HG03342 (cell line): ENCODE data around the gene MRPL40.
"Not testable (repeated sequence)": the region's sequence is repeated elsewhere in the genome, so short reads cannot be mapped to it uniquely, and the experiment has no call there.

Experiments
- ATAC-seq: cut with Tn5 transposase; IDR thresholded peaks from one replicate; pipeline ENCODE4 v1.9.1; 2021; ENCODE audit warnings: mild to moderate bottlenecking, moderate library complexity; ENCODE audit not compliant: unreplicated experiment

MRPL40 gene

DNA sequence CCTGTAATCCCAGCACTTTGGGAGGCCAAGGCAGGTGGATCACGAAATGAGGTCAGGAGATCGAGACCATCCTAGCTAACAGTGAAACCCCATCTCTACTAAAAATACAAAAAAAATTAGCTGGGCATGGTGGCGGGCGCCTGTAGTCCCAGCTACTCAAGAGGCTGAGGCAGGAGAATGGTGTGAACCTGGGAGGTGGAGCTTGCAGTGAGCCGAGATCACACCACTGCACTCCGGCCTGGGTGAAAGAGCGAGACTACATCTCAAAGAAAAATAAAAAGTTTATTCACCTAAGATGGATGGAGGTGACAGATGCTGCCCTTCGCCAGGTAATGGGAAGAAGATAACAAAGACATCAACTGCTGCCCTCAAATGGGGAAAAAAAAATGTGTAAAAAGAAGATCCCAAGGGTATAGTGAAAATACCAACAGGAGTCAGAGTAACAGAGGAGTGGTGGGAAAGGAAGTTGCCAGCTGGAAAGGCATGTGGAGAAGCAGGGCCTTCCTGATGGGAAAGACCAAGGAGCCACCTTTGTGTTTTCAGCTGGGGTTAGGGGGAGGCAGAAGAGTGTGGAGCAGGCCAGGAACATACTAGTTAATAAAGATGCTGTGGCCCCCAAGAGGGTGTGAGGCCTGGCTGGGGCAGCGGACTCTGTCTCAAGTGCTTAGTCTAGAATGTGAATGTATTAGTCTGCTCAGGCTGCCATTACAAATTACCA, 4.3 kb downstream of the MRPL40 start:
- ATAC-seq = not testable (repeated sequence)

DNA sequence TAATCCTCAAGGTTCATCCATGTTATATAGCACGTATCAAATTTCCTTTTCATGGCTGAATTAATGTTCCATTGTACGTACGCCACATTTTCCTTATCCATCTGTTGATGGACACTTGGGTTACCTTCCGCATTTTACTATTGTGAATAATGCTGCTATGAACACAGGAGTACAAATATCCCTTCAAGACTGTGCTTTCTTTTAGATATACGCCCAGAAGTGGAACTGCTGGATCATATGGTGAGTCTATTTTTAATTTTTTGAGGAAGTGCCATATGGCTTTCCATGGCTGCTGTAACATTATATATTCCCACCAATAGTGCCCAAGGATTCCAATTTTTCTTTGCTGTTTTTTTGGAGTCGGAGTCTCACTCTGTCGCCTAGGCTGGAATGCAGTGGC, 6.0 kb downstream of the MRPL40 start:
- ATAC-seq = no peak

DNA sequence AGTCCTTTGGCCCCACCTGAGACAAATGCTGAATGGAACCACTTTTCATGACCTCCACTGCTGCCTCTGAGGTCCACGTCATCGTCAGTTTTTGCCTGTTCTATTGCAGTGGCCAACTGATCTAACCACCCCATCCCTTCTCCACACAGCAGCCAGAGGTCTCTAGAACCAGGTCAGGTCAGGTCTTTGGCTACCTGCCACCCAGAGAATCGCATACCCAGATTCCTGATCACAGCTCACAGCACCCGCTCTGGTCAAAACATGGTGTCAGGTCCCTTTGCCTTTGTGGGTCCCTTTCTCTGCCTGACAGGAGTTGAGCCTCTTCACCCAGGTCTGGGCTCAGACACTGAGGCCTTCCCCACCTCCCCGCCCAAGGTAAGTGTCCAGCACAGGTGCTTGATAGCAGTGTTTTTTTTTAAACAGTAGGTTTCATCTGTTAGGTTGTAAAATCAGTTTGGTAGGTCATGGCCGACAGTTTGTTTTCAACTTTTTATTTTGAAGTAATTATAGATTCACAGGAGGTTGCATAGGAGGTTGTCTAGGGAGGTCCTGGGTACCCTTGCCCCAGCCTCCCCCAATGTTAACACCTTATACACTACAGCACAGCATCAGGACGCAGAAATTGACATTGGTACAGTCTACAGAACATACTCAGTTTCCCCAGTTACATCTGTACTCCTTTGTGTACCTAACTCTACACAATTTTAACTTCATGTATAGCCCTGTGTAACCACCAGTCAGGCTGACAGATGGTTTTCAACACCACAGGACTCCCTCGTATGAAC, 8.3 kb downstream of the MRPL40 start:
- no peak for ATAC-seq

DNA sequence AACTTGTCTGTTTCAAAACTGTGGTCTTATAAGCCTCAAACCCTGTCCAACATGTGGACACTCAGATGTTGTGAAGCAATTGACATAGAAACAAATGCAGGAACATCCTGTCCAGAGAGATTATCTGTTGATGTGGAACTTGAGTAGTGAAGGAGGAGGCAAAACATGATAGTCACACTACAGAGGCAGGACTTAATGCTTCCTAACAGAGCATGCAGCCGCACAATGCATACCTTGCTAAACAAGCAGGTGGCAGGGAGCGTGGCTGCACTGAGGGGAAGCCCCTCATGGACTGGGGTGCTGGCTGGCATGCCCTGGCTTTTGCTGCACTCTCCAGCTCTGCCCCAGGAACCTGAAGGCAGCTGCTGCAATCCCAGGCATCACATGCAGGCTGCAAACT, 9.8 kb downstream of the MRPL40 start:
- ATAC-seq = no peak

DNA sequence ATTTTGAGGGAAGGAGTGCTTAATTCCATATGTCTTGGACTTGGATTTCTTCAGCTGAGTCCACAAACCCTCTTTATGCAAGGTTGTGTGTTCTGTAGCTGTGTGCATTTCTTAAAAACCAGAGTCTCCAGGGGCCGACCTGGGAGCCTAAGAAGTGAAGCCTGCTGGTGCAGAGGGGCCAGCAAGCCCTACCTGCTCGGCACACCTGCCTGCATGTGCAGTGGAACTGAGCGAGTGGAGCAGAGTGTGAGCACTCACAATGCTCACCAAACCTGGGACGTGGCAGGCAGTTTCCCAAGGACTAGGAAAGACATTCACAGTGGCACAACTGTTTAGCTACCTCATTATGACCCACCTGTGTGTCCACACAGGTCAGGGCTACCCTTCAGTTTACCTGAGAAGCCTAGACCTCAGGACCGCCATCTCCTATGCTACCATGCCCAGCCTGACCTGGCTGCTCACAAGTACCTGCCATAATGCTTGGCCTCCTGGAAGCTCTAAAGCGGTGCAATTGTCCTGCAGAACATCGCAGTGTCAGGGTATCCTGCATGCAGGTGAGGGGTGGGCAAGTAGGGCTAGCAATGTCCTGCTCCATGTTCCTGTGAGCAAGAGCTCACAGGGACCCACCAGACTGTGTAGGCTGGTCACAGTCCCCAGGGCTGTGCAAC, 11.3 kb downstream of the MRPL40 start:
- no peak for ATAC-seq

DNA sequence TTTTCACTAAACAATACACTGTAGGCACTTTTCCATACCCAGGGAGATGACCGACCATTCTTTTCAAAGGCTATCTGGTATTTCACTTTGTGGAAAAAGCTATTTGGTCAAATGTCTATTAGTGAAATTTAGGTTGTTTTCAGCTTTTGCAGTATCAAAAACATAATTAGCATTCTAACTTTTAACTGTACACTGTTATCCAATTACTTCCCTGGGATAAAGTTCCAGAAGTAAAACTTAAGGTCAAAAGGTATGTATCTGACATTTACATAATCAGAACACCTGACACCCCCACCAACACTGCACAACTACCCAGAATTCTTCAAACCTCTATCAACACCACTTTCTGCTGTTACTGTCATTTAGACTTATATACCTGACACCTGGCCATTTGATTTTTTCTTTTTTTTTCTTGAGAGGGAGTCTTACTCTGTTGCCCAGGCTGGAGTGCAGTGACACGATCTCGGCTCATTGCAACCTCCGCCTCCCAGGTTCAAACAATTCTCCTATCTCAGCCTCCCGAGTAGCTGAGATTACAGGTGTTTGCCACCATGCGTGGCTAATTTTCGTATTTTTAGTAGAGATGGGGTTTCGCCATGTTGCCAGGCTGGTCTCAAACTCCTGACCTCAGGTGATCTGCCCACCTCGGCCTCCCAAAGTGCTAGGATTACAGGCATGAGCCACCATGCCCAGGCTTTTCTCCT, 13.1 kb downstream of the MRPL40 start:
- not testable (repeated sequence) for ATAC-seq

DNA sequence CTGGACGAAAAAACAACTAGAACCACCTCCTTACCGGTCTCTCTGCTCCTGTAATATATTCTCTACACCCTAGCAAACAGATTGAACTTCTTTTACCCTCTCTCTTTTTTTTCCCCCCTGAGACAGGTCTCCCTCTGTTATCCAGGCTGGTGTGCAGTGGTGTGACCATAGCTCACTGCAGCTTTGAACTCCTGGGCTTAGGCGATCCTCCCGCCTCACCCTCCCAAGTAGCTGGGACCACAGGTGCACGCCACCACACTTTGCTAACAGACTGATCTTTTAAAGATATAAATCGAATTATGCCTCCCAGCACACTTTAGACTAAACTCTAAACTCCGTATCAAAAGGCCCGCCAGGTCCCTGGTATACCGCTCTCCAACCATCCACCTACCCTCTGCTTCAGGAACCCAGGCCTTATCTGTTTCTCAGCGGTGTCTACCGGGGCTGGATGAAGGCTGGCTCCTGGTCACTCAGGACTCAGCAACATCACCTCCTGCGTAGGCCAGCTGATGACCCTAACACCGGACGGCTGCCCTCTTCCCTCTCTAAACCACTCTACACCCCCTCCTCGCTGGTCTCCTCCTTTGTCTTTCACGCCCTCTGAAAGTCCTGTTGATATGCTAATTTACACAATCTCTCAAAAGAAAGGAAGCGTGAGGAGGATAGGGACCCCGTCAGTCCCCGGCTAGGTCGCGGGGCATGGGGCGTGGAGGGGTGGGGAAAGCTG, 14.4 kb downstream of the MRPL40 start:
- ATAC-seq = no peak

DNA sequence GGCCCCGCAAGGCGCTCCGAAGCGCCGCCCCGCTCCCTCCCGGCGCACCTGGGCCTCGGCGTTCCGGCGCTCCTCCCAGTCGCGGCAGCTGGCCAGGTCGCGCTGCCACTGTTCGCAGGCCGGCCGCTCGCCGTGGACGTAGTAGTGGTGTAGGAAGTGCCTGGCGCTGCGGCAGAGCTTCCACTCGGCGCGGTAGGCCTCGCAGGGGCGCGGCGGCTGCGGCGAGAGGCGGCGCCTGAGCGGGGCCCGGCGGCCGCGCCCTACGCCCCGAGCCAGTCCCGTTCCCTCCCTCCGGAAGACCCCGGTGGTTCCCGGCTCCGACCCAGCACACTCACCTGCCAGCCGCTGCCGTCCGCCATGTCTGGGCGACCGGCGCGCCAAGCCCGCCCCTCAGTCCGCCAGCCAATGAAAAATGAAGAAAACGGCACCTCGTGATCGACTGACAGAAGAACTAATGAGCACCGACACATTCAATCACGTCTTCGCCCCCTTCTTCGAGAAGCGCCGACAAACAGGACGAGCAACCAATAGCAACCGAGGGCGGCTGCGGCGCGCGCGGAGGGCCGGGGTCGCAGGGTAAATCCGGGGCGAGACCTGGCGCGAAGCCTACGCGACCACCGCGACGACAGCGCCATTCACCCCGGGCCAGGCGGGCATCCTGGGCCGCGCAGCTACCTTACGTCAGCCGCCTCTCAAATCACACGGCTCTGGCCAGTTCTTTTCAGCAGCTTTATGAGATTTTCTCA, 15.2 kb downstream of the MRPL40 start, which contains the start of gene C22orf39:
TSS of gene C22orf39 (minus strand) at position 382 of the 746 bp plus-strand sequence. CDS start at position 359, 23 bp downstream.
- ATAC-seq = peak; percentile 74

DNA sequence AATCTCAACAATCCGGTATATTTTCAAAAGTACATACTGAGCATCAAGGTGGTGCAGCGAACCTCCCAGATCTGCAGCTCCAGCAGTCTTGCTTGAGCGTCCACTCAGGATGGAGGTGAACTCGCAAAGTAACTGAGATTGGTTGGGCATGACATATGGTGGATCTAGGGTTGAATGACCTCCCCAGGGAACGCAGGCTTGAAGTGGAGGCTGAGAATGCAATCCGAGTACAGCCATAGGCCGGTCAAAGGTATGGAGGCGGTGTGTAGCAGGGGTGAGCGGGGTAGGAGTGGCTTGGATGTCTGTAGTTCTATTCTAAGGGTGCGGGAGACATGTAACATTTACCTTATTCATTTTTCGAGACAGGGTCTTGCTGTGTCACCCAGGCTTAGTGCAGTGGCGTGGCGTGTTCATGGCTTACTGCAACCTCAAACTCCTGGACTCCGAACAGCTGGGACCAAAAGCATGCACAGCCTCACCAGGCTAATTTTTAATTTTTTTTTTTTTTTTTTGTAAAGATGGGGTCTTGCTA, 15.8 kb downstream of the MRPL40 start:
- ATAC-seq = peak; percentile 39

DNA sequence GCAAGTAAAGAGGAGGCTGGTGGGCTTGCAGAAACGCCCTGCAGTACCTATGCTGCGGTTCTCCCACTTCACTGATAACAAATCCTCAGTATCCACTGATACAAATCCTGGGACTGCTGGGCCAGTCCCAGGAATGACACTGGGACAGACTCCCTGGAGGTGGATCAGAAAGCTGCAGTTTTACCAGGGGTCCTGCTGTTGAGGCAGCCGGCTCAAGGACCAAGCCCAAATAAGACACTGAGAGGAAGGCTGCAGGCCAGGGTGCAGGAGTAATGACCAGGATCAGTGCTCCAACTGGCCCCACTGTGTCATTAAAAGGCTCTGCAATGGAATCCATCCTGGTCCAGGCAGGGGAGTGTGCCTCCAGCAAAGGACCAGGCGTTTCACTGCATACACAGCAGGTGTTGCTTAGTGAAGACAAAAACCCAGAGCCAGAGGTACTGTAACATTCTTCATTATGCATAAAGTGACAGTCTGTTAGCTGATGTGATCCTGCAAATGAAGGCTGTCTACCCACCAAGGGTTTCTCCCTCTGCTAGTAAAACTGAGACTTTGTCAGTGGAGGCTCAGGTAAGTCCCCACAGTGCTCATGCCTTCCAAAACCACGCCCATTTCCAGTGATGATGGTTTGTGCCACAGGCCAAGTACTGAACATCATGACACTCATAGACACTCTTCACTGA, 16.5 kb downstream of the MRPL40 start:
- no peak for ATAC-seq

DNA sequence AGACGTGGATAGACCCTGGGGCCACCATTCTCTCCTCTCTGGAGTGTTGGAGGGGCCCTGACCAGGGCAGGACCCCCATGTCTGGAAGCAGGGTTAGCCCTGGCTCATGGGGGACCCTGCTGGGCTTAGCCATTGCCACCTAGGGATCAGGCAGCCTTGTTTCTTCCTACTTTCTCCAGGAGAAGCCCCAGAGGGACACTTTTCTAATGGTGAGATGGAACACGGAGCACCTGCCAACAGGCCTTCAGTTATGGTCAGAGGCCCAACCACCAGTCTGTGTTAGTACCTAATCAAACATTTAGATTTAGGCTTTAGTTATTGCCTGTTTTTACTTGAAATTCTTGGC, 17.1 kb downstream of the MRPL40 start:
- no peak for ATAC-seq

DNA sequence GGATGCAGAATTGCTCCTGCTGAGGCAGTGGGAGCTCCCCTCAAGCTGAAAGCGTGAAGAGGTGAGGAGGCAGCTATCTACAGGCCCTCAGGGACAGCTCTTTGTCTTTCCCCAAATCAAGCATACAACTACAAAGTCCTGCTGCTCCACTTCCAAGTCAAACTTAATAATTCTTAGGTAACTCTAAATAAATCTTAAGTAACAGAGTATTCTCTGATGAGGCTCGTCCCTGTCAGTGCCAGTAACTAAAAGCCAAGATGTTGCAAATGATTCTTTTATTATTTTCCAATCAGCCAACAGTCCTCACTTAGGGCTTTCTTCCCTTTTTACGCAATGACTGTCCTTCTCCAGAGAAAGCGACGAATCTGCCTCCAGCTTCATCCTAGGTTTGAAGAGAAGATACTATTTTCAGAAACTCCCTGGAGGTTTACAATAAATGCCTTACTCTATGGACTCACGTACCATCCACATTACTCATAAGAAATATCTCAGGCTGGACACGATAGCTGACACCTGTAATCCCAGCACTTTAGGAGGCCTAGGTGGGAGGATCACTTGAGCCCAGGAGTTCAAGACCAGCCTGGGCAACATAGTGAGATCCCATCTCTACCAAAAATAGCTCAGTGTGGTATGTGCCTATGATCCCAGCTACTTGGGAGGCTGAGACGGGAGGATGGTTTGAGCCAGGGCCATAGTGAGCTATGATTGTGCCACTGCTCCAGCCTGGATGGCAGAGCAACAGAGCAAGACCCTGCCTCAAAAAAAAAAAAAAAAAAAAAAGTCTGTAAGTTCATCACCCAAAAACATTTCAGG, 18.2 kb downstream of the MRPL40 start:
- ATAC-seq = no peak

DNA sequence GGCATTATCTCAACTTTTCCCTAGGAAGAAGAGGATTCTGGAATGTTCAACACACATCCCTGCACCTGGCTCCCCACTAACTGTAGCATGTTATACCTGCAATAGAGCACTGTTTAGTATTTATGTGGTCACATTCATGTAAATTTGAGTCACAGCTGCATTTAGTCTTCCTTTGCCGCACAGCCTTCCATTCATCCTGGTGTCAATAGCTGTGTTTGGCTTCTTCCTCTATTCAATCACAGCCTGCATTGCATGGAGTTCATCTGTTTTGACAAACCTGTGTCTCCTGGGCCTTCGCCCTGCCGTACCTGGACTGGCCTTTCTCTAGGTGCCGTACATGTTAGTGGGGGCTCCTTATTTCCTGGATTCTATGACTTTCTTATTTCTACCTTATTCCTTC, 19.2 kb downstream of the MRPL40 start:
- ATAC-seq = no peak

DNA sequence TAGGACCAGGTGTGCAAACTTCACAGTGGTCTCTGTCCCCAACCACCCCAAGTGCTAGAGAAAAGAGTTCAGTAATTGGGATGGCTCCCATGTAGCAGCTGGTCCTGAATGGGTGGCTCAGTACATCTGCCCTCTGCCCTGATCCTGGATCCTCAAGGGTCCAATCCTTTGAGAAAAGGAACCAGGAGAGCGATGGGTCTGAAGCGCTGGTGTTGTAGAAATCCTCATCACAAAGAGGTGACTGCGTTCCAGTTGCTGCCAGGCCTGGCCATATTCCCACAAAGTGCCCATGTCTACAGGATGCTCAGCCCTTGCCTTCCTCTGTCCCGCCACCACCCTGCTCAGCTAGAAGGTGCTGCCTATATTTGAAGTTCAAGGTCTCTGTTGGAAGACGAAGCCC, 21.4 kb downstream of the MRPL40 start:
- ATAC-seq = no peak

DNA sequence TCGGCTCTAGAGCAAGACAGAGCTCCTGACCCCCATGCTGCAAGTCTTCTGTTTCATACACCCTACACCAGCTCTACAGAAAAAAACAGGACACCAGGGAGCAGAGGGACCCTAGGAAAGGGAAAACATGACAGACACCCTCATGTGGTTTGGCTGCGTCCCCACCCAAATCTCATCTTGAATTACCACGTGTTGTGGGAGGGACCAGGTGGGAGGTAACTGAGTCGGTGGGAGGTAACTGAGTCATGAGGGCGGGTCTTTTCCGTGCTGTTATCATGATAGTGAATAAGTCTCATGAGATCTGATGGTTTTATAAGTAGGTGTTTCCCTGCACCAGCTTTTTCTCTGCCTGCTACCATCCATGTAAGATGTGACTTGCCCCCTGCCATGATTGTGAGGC, 21.8 kb downstream of the MRPL40 start:
- no peak for ATAC-seq

DNA sequence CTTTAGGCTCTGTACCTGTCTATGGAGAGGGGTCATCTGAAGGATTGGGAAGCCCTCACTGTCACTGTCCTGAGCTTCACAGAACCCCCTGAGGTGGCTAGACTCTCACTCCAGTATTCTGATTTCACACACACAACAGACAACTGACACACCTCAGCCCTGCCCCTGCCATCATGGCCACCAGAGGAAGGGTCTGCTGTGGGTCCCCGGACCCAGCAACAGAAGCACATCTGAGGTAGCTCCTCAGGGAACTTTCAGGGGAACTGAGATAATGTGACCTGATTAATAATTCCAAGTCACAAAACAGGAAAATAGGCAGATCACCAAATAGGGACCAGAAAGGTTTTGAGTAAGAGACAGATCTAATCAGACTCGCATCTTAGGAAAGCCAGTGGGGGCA, 22.7 kb downstream of the MRPL40 start:
- no peak for ATAC-seq

DNA sequence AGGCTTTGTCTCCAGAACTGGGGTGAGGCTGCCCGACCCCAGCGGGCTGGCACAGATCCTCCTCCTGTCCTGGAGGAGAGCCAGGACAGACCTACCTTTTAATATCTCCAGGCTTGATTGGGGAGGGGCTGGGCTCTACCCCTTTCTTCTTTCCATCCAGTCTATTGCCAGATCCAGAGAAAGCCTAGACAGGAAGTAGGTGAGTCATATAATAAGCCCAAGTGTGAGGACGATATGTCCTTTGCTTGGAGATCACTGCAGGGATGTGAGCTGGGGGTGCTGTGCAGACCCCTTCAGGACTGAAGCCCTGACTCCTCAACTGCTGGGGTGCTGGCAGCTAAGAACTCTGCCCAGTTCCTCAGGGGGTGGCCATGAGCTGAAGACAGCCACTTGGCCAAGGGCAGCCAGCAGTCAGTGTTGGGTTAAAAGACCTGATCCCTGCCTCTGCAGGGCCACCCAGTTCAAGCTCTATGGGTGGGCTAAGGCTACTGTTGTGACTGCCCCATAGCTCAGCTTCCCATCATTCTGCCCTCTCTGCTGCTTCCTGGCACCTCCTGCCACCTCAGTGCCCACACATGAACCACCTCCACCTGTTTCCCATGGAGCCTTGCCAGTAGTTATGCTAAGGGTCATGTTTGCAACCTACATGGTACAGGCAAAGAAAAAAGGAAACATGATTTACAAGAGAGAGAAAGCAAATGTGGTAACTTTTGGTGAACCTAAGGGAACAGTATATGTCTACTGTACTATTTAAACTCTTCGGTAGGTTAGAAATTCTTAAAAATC, 23.4 kb downstream of the MRPL40 start:
- ATAC-seq = no peak
